HepG2 (cell line): ENCODE data around the gene CEP68. TPM values are rescaled to one million over a fixed set of nuclear protein-coding genes. Genes with fewer than 3 reads are reported as not detected.

Experiments
- ADNP ChIP-seq: sonication (generic); formaldehyde crosslinking; IDR thresholded peaks from 2 replicates; pipeline ENCODE4 v1.4.0; 2020; ENCODE audit warnings: missing genetic modification reagents
- ELF1 ChIP-seq: sonication (generic); formaldehyde crosslinking; IDR thresholded peaks from 2 replicates; pipeline ENCODE4 v1.4.0; 2020; ENCODE audit warnings: missing genetic modification reagents
- GATA4 ChIP-seq: sonication (generic); IDR thresholded peaks from 2 replicates; pipeline ENCODE4 v1.6.1; 2016; ENCODE audit warnings: antibody characterized with exemption, low read depth, borderline replicate concordance
- MAFG ChIP-seq: sonication (generic); formaldehyde crosslinking; IDR thresholded peaks from 2 replicates; pipeline ENCODE4 v1.5.1; 2020; ENCODE audit warnings: mild to moderate bottlenecking, missing genetic modification reagents
- SAFB2 ChIP-seq: sonication (generic); formaldehyde crosslinking; IDR thresholded peaks from 2 replicates; pipeline ENCODE4 v1.5.1; 2020; ENCODE audit warnings: missing genetic modification reagents, low read depth, mild to moderate bottlenecking, borderline replicate concordance
- SP140L ChIP-seq: sonication (generic); formaldehyde crosslinking; IDR thresholded peaks from 2 replicates; pipeline ENCODE4 v1.4.0; 2020; ENCODE audit warnings: missing genetic modification reagents, borderline replicate concordance
- ZNF33A ChIP-seq: sonication (generic); formaldehyde crosslinking; IDR thresholded peaks from 2 replicates; pipeline ENCODE4 v1.5.1; 2020; ENCODE audit warnings: missing genetic modification reagents, mild to moderate bottlenecking, moderate library complexity, borderline replicate concordance
- ZNF343 ChIP-seq: sonication (generic); formaldehyde crosslinking; IDR thresholded peaks from 2 replicates; pipeline ENCODE4 v1.4.0; 2020; ENCODE audit warnings: mild to moderate bottlenecking, missing genetic modification reagents
- ZNF460 ChIP-seq: sonication (generic); formaldehyde crosslinking; IDR thresholded peaks from 2 replicates; pipeline ENCODE4 v1.5.1; 2020; ENCODE audit warnings: missing genetic modification reagents, mild to moderate bottlenecking, borderline replicate concordance
- ZNF720 ChIP-seq: sonication (generic); formaldehyde crosslinking; IDR thresholded peaks from 2 replicates; pipeline ENCODE4 v1.4.0; 2020; ENCODE audit warnings: missing genetic modification reagents
- polyA plus RNA-seq, 8 experiments: library from polyadenylated mRNA; depleted of rRNA in 3 of 8; stranded (reverse) in 7 of 8; unstranded in 1 of 8; fragments of >200 nt; fragmentation: Illumina TruSeq in 4 of 8; extraction: Trizol in 4 of 8; gene quantifications; 2 replicates each; pipeline versions ENCODE4 v1.2.1 to v1.2.3, GENCODE V29; 2011 to 2016; ENCODE audit warnings: low read depth in 4 of 8, missing spikeins in 1 of 8, mixed read lengths in 1 of 8; ENCODE audit not compliant: insufficient read depth in 1 of 8
- total RNA-seq, 5 experiments: library from RNA; depleted of rRNA; stranded (reverse); fragments of >200 nt; fragmentation: Illumina TruSeq; extraction: Trizol; gene quantifications; 2 replicates each; pipeline ENCODE4 v1.2.3, GENCODE V29; 2016; ENCODE audit warnings: low read depth in 1 of 5
- TF ChIP-seq, protein P1 (sequence below): sonication (generic); formaldehyde crosslinking; IDR thresholded peaks from 2 replicates; pipeline ENCODE4 v1.5.0; 2020; ENCODE audit warnings: mild to moderate bottlenecking, missing genetic modification reagents, borderline replicate concordance
- TF ChIP-seq, protein P2 (sequence below): sonication (generic); formaldehyde crosslinking; IDR thresholded peaks from 2 replicates; pipeline ENCODE4 v1.4.0; 2020; ENCODE audit warnings: missing genetic modification reagents, borderline replicate concordance
- TF ChIP-seq, protein P3 (sequence below): sonication (generic); formaldehyde crosslinking; IDR thresholded peaks from 2 replicates; pipeline ENCODE4 v1.5.0; 2020; ENCODE audit warnings: missing genetic modification reagents, mild to moderate bottlenecking, borderline replicate concordance
- TF ChIP-seq, protein P4 (sequence below): sonication (generic); formaldehyde crosslinking; IDR thresholded peaks from 2 replicates; pipeline ENCODE4 v1.8.0; 2022; ENCODE audit warnings: missing genetic modification reagents, mild to moderate bottlenecking, moderate library complexity, borderline replicate concordance
- TF ChIP-seq, protein P5 (sequence below): sonication (generic); formaldehyde crosslinking; IDR thresholded peaks from 2 replicates; pipeline ENCODE4 v1.4.0; 2020; ENCODE audit warnings: mild to moderate bottlenecking, missing genetic modification reagents

CEP68 gene
- total and polyA plus RNA-seq, 2 of the 13 experiments (the other 11 are each of a cell fraction or from before 2014, with no cell fraction given): 5.7 to 9.3 TPM

DNA sequence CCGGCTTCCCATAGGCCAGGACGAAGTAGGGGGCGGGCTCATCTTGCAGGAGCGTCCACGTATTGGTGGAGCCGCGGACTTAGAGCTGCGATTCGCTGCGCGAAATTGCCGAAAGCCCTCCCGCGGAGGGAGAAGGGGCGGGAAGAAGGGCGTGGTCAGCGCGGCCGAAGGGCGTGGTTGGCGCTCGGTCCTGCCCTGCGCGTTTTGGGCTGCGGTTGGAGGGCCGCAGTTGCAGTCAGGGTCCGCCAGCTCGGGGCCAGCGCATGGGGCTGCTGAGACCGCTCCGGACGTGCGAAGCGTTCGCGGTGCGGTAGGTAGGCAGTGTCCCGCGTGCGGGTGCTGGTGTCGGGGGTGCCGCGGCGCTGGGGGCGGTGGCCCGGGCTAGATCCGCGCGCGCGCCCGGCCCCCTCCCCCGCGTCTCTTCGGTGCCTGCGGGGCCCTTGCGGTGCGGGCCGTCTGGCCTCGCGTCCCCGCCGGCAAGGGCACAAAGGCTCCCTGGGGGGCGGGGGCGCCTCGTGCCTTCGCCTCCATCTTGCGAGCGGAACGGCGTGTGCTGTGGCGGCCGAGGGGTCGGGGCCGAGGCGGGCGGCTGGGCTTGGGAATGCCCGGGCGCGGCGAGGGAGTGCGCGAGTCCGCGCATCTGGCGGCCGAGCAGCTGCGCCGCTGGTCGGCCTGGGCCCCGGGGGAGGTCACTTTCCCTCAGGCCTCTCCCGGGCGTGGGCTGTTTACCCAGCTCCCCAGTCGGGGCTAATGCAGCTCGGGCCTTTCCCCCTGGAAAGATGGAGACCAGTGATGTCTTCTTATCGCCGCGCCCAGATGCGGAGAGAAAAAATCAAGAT, at the start of gene CEP68 (continued):
- TF ChIP-seq, protein P1, sequence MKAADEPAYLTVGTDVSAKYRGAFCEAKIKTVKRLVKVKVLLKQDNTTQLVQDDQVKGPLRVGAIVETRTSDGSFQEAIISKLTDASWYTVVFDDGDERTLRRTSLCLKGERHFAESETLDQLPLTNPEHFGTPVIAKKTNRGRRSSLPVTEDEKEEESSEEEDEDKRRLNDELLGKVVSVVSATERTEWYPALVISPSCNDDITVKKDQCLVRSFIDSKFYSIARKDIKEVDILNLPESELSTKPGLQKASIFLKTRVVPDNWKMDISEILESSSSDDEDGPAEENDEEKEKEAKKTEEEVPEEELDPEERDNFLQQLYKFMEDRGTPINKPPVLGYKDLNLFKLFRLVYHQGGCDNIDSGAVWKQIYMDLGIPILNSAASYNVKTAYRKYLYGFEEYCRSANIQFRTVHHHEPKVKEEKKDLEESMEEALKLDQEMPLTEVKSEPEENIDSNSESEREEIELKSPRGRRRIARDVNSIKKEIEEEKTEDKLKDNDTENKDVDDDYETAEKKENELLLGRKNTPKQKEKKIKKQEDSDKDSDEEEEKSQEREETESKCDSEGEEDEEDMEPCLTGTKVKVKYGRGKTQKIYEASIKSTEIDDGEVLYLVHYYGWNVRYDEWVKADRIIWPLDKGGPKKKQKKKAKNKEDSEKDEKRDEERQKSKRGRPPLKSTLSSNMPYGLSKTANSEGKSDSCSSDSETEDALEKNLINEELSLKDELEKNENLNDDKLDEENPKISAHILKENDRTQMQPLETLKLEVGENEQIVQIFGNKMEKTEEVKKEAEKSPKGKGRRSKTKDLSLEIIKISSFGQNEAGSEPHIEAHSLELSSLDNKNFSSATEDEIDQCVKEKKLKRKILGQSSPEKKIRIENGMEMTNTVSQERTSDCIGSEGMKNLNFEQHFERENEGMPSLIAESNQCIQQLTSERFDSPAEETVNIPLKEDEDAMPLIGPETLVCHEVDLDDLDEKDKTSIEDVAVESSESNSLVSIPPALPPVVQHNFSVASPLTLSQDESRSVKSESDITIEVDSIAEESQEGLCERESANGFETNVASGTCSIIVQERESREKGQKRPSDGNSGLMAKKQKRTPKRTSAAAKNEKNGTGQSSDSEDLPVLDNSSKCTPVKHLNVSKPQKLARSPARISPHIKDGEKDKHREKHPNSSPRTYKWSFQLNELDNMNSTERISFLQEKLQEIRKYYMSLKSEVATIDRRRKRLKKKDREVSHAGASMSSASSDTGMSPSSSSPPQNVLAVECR (CRISPR knock-in tag): peak; percentile 93; the same call in 1 of the 2 replicates
- no peak for TF ChIP-seq ZNF460 (CRISPR knock-in tag)
- no peak for TF ChIP-seq ADNP (CRISPR knock-in tag)
- TF ChIP-seq, protein P2, sequence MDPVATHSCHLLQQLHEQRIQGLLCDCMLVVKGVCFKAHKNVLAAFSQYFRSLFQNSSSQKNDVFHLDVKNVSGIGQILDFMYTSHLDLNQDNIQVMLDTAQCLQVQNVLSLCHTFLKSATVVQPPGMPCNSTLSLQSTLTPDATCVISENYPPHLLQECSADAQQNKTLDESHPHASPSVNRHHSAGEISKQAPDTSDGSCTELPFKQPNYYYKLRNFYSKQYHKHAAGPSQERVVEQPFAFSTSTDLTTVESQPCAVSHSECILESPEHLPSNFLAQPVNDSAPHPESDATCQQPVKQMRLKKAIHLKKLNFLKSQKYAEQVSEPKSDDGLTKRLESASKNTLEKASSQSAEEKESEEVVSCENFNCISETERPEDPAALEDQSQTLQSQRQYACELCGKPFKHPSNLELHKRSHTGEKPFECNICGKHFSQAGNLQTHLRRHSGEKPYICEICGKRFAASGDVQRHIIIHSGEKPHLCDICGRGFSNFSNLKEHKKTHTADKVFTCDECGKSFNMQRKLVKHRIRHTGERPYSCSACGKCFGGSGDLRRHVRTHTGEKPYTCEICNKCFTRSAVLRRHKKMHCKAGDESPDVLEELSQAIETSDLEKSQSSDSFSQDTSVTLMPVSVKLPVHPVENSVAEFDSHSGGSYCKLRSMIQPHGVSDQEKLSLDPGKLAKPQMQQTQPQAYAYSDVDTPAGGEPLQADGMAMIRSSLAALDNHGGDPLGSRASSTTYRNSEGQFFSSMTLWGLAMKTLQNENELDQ (CRISPR knock-in tag): no peak
- no peak; the same call in 1 of the 2 replicates for TF ChIP-seq ELF1 (CRISPR knock-in tag)
- TF ChIP-seq ZNF343 (CRISPR knock-in tag): no peak; the same call in 1 of the 2 replicates
- no peak for TF ChIP-seq ZNF720 (CRISPR knock-in tag)
- TF ChIP-seq ZNF33A: no peak
- peak; percentile 99 for TF ChIP-seq SAFB2
- TF ChIP-seq, protein P3, sequence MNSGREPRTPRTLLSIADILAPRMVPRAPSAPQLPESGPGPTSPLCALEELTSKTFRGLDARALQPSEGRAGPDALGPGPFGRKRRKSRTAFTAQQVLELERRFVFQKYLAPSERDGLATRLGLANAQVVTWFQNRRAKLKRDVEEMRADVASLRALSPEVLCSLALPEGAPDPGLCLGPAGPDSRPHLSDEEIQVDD (CRISPR knock-in tag): no peak
- peak; percentile 33; the same call in 1 of the 2 replicates for TF ChIP-seq GATA4
- TF ChIP-seq MAFG (CRISPR knock-in tag): no peak
- TF ChIP-seq, protein P4, sequence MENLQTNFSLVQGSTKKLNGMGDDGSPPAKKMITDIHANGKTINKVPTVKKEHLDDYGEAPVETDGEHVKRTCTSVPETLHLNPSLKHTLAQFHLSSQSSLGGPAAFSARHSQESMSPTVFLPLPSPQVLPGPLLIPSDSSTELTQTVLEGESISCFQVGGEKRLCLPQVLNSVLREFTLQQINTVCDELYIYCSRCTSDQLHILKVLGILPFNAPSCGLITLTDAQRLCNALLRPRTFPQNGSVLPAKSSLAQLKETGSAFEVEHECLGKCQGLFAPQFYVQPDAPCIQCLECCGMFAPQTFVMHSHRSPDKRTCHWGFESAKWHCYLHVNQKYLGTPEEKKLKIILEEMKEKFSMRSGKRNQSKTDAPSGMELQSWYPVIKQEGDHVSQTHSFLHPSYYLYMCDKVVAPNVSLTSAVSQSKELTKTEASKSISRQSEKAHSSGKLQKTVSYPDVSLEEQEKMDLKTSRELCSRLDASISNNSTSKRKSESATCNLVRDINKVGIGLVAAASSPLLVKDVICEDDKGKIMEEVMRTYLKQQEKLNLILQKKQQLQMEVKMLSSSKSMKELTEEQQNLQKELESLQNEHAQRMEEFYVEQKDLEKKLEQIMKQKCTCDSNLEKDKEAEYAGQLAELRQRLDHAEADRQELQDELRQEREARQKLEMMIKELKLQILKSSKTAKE (CRISPR knock-in tag): peak; percentile 71
- no peak for TF ChIP-seq SP140L (CRISPR knock-in tag)
- TF ChIP-seq, protein P5, sequence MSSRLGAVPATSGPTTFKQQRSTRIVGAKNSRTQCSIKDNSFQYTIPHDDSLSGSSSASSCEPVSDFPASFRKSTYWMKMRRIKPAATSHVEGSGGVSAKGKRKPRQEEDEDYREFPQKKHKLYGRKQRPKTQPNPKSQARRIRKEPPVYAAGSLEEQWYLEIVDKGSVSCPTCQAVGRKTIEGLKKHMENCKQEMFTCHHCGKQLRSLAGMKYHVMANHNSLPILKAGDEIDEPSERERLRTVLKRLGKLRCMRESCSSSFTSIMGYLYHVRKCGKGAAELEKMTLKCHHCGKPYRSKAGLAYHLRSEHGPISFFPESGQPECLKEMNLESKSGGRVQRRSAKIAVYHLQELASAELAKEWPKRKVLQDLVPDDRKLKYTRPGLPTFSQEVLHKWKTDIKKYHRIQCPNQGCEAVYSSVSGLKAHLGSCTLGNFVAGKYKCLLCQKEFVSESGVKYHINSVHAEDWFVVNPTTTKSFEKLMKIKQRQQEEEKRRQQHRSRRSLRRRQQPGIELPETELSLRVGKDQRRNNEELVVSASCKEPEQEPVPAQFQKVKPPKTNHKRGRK: 0 out of 2 replicates have a peak, but pooled peaks have one; percentile 22
